Endodermal cell (in vitro differentiated cells): ENCODE data around the gene ASTN2. TPM values are rescaled to one million over a fixed set of nuclear protein-coding genes. Genes with fewer than 3 reads are reported as not detected.

ENCODE experiments used
- DNase-seq: peaks from one replicate; pipeline ENCODE4 v3.0.0-alpha.2; 2017
- H3K27ac ChIP-seq: 2 replicates; pipeline ENCODE4 v1.5.1; 2013; ENCODE audit warnings: mild to moderate bottlenecking, low read depth, low read length, moderate library complexity
- H3K27me3 ChIP-seq: 2 replicates; pipeline ENCODE4 v1.6.1; 2013; ENCODE audit warnings: mild to moderate bottlenecking, low read length, moderate library complexity; ENCODE audit not compliant: insufficient read depth, control insufficient read depth, poor library complexity, severe bottlenecking
- H3K36me3 ChIP-seq: 2 replicates; pipeline ENCODE4 v1.7.0; 2013; ENCODE audit warnings: mild to moderate bottlenecking, low read length, moderate library complexity; ENCODE audit not compliant: control insufficient read depth, insufficient read depth
- H3K4me1 ChIP-seq: one replicate; pipeline ENCODE4 v1.7.0; 2013; ENCODE audit warnings: low read length; ENCODE audit not compliant: control insufficient read depth, insufficient read depth
- H3K4me3 ChIP-seq: 2 replicates; pipeline ENCODE4 v1.5.1; 2013; ENCODE audit warnings: mild to moderate bottlenecking, low read length, moderate library complexity
- H3K9ac ChIP-seq: 2 replicates; pipeline ENCODE4 v1.6.1; 2013; ENCODE audit warnings: mild to moderate bottlenecking, low read length, moderate library complexity; ENCODE audit not compliant: poor library complexity, severe bottlenecking; ENCODE audit errors: extremely low read depth
- H3K9me3 ChIP-seq: 2 replicates; pipeline ENCODE4 v1.6.1; 2013; ENCODE audit warnings: mild to moderate bottlenecking, low read length, moderate library complexity; ENCODE audit not compliant: control insufficient read depth
- H3K27ac Mint-ChIP-seq: 2 replicates; pipeline ENCODE4 v1.8.0; 2020; ENCODE audit warnings: mixed read lengths
- H3K27me3 Mint-ChIP-seq: 2 replicates; pipeline ENCODE4 v1.8.0; 2021; ENCODE audit warnings: mild to moderate bottlenecking, mixed read lengths; ENCODE audit not compliant: insufficient read depth
- H3K36me3 Mint-ChIP-seq: 2 replicates; pipeline ENCODE4 v1.8.0; 2020; ENCODE audit warnings: low read depth, mixed read lengths
- H3K4me1 Mint-ChIP-seq: 2 replicates; pipeline ENCODE4 v1.8.0; 2020; ENCODE audit warnings: mixed read lengths
- H3K4me3 Mint-ChIP-seq: 2 replicates; pipeline ENCODE4 v1.8.0; 2020; ENCODE audit warnings: mild to moderate bottlenecking, moderate library complexity, mixed read lengths
- H3K9me3 Mint-ChIP-seq: 2 replicates; pipeline ENCODE4 v1.8.0; 2020; ENCODE audit warnings: mild to moderate bottlenecking, mixed read lengths
- WGBS, 2 experiments: methylation state at CpG; one replicate each; pipeline versions ENCODE4 v1.1.5 to v1.1.7; 2013; ENCODE audit warnings: missing lambda C conversion rate in 2 of 2, mixed read lengths in 1 of 2; ENCODE audit not compliant: insufficient coverage in 1 of 2, insufficient read length in 1 of 2; 5-methylcytosine and 5-hydroxymethylcytosine counted together
- total RNA-seq, 2 donors: library from RNA; stranded (reverse); fragmentation: NEBNext Ultra II Directional in 1 of 2; extraction: Animal tissue kit (Norgen Biotek cat#: 25700) in 1 of 2; gene quantifications; 2 replicates in 1 of 2; 3 replicates in 1 of 2; pipeline ENCODE4 v1.2.1, GENCODE V29; 2021
- TF ChIP-seq, protein P1 (sequence below): fragments of 200-600 bp; sonication (generic); conservative IDR thresholded peaks from 2 replicates; pipeline ENCODE4 v1.5.0; 2021; ENCODE audit warnings: antibody characterized with exemption, mild to moderate bottlenecking

The ASTN2 gene
- total RNA-seq, 2 donors from 2014 or later = 8.9 to 10.4 TPM

- Mint-ChIP-seq H3K9me3 (no peaks in the 10 kb centered on the region), H3K4me3 (no peak overlapping the region), H3K27me3 (no peaks in the 10 kb centered on the region), H3K4me1 (no peaks in the 10 kb centered on the region), H3K36me3 (no peaks in the 10 kb centered on the region), H3K27ac (no peak overlapping the region)
- no peak overlapping the region for H3K4me3 ChIP-seq
- H3K27me3 ChIP-seq = no peaks in the 10 kb centered on the region
- no peak overlapping the region for H3K27ac ChIP-seq
- no peaks in the 10 kb centered on the region for H3K36me3 ChIP-seq
- H3K9me3 ChIP-seq = no peaks in the 10 kb centered on the region
- no peaks in the 10 kb centered on the region for H3K4me1 ChIP-seq
- no peak overlapping the region for H3K9ac ChIP-seq
- TF ChIP-seq, protein P1, sequence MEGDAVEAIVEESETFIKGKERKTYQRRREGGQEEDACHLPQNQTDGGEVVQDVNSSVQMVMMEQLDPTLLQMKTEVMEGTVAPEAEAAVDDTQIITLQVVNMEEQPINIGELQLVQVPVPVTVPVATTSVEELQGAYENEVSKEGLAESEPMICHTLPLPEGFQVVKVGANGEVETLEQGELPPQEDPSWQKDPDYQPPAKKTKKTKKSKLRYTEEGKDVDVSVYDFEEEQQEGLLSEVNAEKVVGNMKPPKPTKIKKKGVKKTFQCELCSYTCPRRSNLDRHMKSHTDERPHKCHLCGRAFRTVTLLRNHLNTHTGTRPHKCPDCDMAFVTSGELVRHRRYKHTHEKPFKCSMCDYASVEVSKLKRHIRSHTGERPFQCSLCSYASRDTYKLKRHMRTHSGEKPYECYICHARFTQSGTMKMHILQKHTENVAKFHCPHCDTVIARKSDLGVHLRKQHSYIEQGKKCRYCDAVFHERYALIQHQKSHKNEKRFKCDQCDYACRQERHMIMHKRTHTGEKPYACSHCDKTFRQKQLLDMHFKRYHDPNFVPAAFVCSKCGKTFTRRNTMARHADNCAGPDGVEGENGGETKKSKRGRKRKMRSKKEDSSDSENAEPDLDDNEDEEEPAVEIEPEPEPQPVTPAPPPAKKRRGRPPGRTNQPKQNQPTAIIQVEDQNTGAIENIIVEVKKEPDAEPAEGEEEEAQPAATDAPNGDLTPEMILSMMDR = no peak
- DNase-seq = no peak
- WGBS, 2 experiments = 89 to 94% methylated on average over 3 to 4 of the region's 4 CpGs
Observed at GRCh38 chr9:117013440-117013995, 401.3 kb downstream of the ASTN2 start.

DNA sequence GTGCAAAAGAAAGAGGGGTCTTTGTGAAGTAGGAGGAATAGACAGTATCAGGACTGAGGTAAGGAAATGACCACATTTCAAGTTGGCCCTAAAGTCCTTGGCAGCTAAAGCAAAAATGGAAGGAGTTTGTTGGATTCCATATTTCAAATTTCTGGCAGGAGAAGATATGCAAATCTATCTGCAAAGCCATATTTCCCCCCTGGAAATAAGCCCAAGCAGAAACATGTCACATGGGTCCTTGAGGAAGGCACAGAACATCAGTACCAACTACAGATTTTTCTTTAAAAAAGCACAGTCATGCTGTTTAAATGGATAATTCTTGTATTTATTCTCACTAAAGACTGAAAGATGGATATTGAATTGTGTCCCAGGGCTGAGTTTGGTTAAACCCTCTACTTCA is 404.8 kb downstream of the ASTN2 start:
- Histone ChIP-seq H3K9ac (no peak overlapping the region), H3K9me3 (no peaks in the 10 kb centered on the region), H3K27ac (no peak overlapping the region), H3K27me3 (no peaks in the 10 kb centered on the region), H3K4me1 (no peaks in the 10 kb centered on the region), H3K36me3 (no peaks in the 10 kb centered on the region), H3K4me3 (no peak overlapping the region)
- DNase-seq = no peak
- TF ChIP-seq, protein P1 = no peak
- Mint-ChIP-seq H3K4me1 (no peaks in the 10 kb centered on the region), H3K27ac (no peak overlapping the region), H3K27me3 (no peaks in the 10 kb centered on the region), H3K4me3 (no peak overlapping the region), H3K9me3 (no peaks in the 10 kb centered on the region), H3K36me3 (no peaks in the 10 kb centered on the region)

DNA sequence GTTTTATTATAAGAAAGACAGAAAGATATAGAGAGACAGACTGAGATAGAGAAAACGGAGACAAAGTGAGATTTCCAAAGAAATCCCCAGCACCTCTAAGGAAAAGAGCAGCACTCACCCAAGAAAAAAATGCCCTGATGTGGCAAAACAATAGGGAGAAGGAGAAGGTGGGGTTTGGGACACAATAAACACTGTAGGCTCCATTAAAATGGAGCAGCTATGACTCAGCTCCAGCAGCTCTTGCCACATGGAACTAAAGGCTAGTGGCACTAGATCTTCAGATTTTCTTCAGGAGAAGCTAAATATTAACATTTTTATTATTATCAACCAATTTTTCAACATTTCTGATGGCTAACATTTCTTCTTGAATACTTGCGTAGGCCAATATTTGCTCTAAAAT is 406.0 kb downstream of the ASTN2 start:
- WGBS, 2 experiments = 88% methylated on average over 2 of the region's 2 CpGs; no CpG with 5 or more reads in 1 of the 2 experiments
- Histone ChIP-seq H3K4me3 (no peak overlapping the region), H3K27ac (no peak overlapping the region), H3K27me3 (no peaks in the 10 kb centered on the region), H3K4me1 (no peaks in the 10 kb centered on the region), H3K9me3 (no peaks in the 10 kb centered on the region), H3K9ac (no peak overlapping the region), H3K36me3 (no peaks in the 10 kb centered on the region)
- Mint-ChIP-seq H3K9me3 (no peaks in the 10 kb centered on the region), H3K4me1 (no peaks in the 10 kb centered on the region), H3K27ac (no peak overlapping the region), H3K36me3 (no peaks in the 10 kb centered on the region), H3K4me3 (no peak overlapping the region), H3K27me3 (no peaks in the 10 kb centered on the region)
- DNase-seq = no peak
- TF ChIP-seq, protein P1 = no peak
